G401 (cell line): ENCODE results near the gene LHFPL2. TPM values are rescaled to one million over a fixed set of nuclear protein-coding genes. Genes with fewer than 3 reads are reported as not detected.
"Not testable (repeated sequence)": the region's sequence is repeated elsewhere in the genome, so short reads cannot be mapped to it uniquely, and the experiment has no call there.

Experiments
- DNase-seq: peaks from one replicate; pipeline ENCODE4 v3.0.0-alpha.2; 2015; ENCODE audit warnings: low spot score
- in situ Hi-C: cut with HindIII; loops from 2 replicates; pipeline ENCODE4 v1.10.0; 2016; ENCODE audit warnings: low sequenced_read_pairs, mixed read lengths
- total RNA-seq: library from RNA; depleted of rRNA; stranded (reverse); fragments of >200 nt; shearing (Covaris generic); gene quantifications from 2 replicates; pipeline ENCODE4 v1.2.3, GENCODE V29; 2014; rRNA removed

LHFPL2 gene, protein sequence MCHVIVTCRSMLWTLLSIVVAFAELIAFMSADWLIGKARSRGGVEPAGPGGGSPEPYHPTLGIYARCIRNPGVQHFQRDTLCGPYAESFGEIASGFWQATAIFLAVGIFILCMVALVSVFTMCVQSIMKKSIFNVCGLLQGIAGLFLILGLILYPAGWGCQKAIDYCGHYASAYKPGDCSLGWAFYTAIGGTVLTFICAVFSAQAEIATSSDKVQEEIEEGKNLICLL
- 2.6 and 7.5 TPM in 2 replicates for total RNA-seq

GRCh38 chr5:78648359-78649210 lies at the start of gene LHFPL2:
Gene LHFPL2, minus strand, starts transcription at chr5:78648772. Its CDS starts 138,559 bp downstream, at chr5:78510213.
- in situ Hi-C loops: no loop called here

GRCh38 chr5:78696637-78697036 lies 48.1 kb upstream of the LHFPL2 start:
- in situ Hi-C loops: no loop called here
- DNase-seq: no peak

More at GRCh38 chr5:78648359-78649210, at the start of gene LHFPL2:
- DNase-seq: peak; percentile 23

- DNase-seq, in situ Hi-C loops: not testable (repeated sequence)
Observed at GRCh38 chr5:78696052-78696451, 47.5 kb upstream of the LHFPL2 start.

DNA sequence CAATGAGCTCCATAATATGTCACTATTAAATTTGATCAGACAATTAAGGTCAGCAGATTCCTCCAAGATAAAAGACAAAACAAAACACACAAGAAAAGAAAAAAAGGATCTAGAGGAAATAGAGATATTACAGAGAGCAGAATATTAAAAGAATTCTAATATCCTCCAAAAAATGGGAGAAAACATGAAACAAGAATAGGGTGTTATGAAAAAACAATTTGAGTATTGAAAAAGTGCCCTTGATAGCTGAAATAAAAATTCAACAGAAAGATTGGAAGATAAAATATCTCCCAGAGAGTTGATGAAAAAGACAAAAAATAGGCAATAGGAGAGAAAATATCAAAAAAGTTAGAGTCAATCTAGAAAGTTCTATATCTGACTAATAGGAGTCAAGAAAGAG lies 44.8 kb upstream of the LHFPL2 start:
- in situ Hi-C loops: no loop called here

DNA sequence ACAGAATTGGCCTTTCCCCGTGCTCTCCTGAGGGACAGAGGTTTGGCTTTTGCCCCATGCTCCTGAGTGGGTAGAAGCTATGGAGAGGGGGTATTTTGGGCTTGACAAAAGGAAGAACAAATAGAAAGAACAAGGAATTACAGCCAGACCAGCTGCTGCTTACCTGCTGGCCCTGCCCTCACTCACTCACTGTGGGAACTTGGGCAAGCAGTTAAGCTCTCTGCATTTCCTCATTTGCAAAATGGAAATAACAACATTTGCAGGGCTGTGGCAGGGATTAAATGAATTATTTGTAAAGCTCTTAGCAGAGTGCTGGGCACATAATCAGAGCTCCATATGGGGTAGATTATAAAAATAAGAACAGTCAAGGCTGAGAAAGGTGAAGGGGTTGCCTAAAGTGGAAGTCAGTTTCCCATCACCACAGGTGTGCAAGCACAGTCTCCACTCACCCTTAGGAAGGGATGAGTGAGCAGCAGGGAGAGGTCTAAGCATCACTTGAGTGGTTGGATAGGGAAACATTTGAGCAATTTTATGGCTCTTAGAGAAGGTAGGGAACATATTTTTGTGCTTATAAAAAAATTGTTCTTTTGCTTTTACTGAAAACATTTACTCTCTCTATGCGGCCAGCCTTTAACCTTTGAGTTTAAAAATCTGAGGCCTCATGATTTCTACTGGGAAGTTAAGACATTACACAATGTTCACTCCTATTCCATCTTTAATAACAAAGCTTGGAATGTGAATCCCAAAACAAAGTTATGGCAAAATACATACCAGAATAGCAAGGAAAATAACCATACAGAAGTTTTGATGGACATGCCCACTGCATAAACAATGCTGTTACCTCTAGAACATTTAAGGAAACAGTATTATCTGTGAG lies 42.8 kb upstream of the LHFPL2 start:
- in situ Hi-C loops: no loop called here
- DNase-seq: no peak

More for the DNA sequence above, 44.8 kb upstream of the LHFPL2 start:
- no peak for DNase-seq

GRCh38 chr5:78690253-78690972 lies 41.8 kb upstream of the LHFPL2 start:
- in situ Hi-C loops: no loop called here
- DNase-seq: no peak

DNA sequence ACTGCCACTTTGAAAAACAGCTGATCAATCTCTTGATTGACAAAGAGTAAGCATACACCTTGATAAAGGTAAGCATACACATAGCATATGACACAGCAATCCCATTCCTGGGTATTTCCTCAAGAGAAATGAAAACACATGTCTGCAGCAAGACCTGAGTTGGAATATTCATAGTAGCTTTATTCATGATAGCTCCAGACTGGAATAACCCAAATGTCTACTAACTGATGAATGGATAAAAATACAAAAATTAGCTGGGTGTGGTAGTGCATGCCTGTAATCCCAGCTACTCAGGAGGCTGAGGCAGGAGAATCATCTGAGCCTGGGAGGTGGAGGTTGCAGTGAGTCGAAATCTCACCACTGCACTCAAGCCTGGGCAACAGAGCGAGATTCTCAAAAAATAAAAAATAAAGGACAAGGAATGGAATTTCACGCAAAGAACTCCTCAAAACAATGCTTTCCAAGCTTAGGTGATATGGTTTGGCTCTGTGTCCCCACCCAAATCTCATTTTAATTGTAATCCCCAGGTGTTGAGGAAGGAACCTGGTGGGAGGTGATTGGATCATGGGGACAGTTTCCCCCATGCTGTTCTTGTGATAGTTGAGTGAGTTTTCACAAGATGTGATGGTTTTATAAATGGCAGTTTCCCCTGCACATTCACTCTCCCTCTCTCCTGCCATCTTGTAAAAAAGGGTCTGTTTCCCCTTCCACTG lies 41.1 kb upstream of the LHFPL2 start:
- no peak for DNase-seq
- in situ Hi-C loops: no loop called here

GRCh38 chr5:78687514-78687913 lies 38.9 kb upstream of the LHFPL2 start:
- DNase-seq, in situ Hi-C loops: not testable (repeated sequence)

GRCh38 chr5:78683905-78684304 lies 35.3 kb upstream of the LHFPL2 start:
- DNase-seq, in situ Hi-C loops: not testable (repeated sequence)

- in situ Hi-C loops: no loop called here
- DNase-seq: no peak
Observed at GRCh38 chr5:78679905-78680304, 31.3 kb upstream of the LHFPL2 start.

- in situ Hi-C loops: no loop called here
- no peak for DNase-seq
Observed at GRCh38 chr5:78677777-78678668, 29.5 kb upstream of the LHFPL2 start.

DNA sequence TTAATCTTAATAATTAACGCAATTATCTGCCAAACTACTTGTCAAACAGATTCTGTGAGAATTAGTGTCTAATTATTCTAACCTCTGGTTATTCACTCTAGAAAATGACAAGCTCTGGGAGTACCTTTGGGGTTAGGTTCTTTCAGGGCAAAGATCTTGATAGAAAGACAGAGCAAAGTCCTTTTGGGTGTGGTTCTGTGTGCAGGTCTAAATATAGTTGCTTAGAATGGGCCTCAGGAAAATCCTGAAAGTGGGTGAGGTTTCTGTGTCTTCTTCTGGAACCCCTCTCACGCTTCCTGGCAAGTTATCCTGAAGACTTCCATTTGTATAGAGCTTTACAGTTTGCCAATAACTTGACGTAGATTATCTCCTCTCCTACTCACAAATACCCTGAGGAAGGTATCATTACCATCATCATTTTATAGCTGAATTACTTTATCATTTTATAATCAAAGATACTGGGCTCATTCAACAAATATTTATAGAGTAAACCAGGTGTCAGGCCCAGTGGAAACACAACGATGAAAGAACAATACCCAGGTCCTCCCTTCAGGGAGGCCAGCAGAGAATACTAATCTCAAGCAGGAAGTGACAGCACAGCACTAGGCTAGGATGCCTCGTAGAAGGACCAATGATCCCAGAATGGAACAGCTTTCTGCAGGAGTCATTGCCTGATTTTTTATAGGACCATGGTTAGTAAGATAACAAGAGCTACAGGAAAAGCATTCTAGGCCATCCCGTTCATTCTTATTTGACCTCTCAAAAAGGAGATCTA lies 27.6 kb upstream of the LHFPL2 start:
- DNase-seq: no peak
- in situ Hi-C loops: no loop called here

DNA sequence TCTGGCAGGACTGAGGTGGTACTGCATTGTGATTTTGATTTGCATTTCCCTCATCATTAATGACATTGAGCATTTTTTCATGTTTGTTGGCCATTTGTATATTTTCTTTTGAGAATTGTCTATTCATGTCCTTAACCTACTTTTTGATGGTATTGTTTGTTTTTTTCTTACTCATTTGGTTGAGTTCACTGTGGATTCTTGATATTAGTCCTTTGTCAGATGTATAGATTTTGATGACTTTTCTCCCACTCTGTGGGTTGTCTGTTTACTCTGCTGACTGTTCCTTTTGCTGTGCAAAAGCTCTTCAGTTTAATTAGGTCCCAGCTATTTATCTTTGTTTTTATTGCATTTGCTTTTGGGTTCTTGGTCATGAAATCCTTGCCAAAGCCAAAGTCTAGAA lies 25.3 kb upstream of the LHFPL2 start:
- in situ Hi-C loops, DNase-seq: not testable (repeated sequence)

- in situ Hi-C loops: no loop called here
Observed at GRCh38 chr5:78672154-78672553, 23.6 kb upstream of the LHFPL2 start.

GRCh38 chr5:78671609-78672008 lies 23.0 kb upstream of the LHFPL2 start:
- in situ Hi-C loops: no loop called here
- no peak for DNase-seq

More at GRCh38 chr5:78672154-78672553, 23.6 kb upstream of the LHFPL2 start:
- DNase-seq: no peak

- in situ Hi-C loops: no loop called here
- no peak for DNase-seq
Observed at GRCh38 chr5:78670701-78671269, 22.2 kb upstream of the LHFPL2 start.
